HepG2 (cell line): Measurements from ENCODE around the gene SF3B6. TPM values are rescaled to one million over a fixed set of nuclear protein-coding genes. Genes with fewer than 3 reads are reported as not detected.
A peak's percentile ranks its signal among the peaks of the same experiment; 100 is the strongest.
"Not testable (repeated sequence)": the region's sequence is repeated elsewhere in the genome, so short reads cannot be mapped to it uniquely, and the experiment has no call there.

Experiments
- ATAC-seq: fragments of 200-7000 bp; cut with Tn5 transposase; 3 replicates; pipeline ENCODE4 v1.9.1; 2020; ENCODE audit warnings: mild to moderate bottlenecking, moderate library complexity
- BruUV-seq: library from RNA; stranded (reverse); fragments of 400-500 nt; replicated peaks from 2 replicates; lab custom pipeline; 2021; lab: Mats Ljungman, UMichigan
- CTCF ChIA-PET: fragments of 300-600 bp; formaldehyde crosslinking; extraction: SDS; loops from one replicate; lab custom pipeline; 2021; ENCODE audit warnings: low total read pairs, inconsistent platforms, low intra/inter-chr PET ratio; lab: Yijun Ruan, JAX
- POLR2A ChIA-PET: fragments of 350-600 bp; sonication (Branson Sonifier 250); formaldehyde crosslinking; loops from one replicate; lab custom pipeline; 2020; ENCODE audit warnings: antibody characterized with exemption, inconsistent platforms; lab: Yijun Ruan, JAX
- DNase-seq: peaks from one replicate; pipeline ENCODE4 v3.0.0-alpha.2; 2015; ENCODE audit warnings: low spot score
- FAIRE-seq: peaks from 3 replicates; lab custom pipeline; 2011; peaks lifted over from hg19 to GRCh38; lab: Jason Lieb, UNC
- H2AFZ ChIP-seq: one replicate; pipeline ENCODE4 v1.6.1; 2011; ENCODE audit warnings: low read length, inconsistent platforms
- H3K27ac ChIP-seq: fragments of 300-600 bp; 3 replicates; pipeline ENCODE4 v1.8.0; 2011; ENCODE audit warnings: mixed run types, mild to moderate bottlenecking, mixed read lengths, low read length, inconsistent platforms; ENCODE audit not compliant: insufficient read depth; ENCODE audit errors: extremely low read length
- H3K27me3 ChIP-seq, 2 experiments: fragments of 200-600 bp in 1 of 2; 2 replicates in 1 of 2; 3 replicates in 1 of 2; pipeline versions ENCODE4 v1.6.0 to v1.8.0; 2011; ENCODE audit warnings: low read length in 2 of 2, mild to moderate bottlenecking in 2 of 2, moderate library complexity in 2 of 2, inconsistent platforms in 1 of 2; ENCODE audit not compliant: insufficient read depth in 2 of 2, control insufficient read depth in 1 of 2
- H3K36me3 ChIP-seq, 2 experiments: fragments of 200-600 bp in 1 of 2; replicated peaks in 1 of 2; 2 replicates in 1 of 2; 3 replicates in 1 of 2; pipeline versions ENCODE4 v1.5.1 to v1.8.0; 2011; ENCODE audit warnings: low read length in 2 of 2, inconsistent platforms in 1 of 2; ENCODE audit not compliant: insufficient read depth in 2 of 2, control insufficient read depth in 1 of 2
- H3K4me1 ChIP-seq: 2 replicates; pipeline ENCODE4 v1.5.1; 2012; ENCODE audit warnings: low read length, inconsistent platforms; ENCODE audit not compliant: insufficient read depth
- H3K4me2 ChIP-seq: 2 replicates; pipeline ENCODE4 v1.6.0; 2011; ENCODE audit warnings: low read depth, low read length, inconsistent platforms
- H3K4me3 ChIP-seq, 3 experiments: fragments of 200-600 bp in 1 of 3; sonication (generic), shearing (Covaris generic) in 1 of 3; replicated peaks in 1 of 3; 2 replicates each; pipeline ENCODE4 v1.5.1; 2011 to 2016; ENCODE audit warnings: low read length in 3 of 3, inconsistent platforms in 2 of 3, low read depth in 2 of 3, mild to moderate bottlenecking in 2 of 3, control low read depth in 1 of 3, mixed read lengths in 1 of 3; ENCODE audit not compliant: insufficient read depth in 1 of 3
- H3K79me2 ChIP-seq: one replicate; pipeline ENCODE4 v1.6.1; 2011; ENCODE audit warnings: low read length, inconsistent platforms; ENCODE audit not compliant: insufficient read depth
- H3K9ac ChIP-seq: 2 replicates; pipeline ENCODE4 v1.6.0; 2011; ENCODE audit warnings: mild to moderate bottlenecking, low read depth, low read length, inconsistent platforms; ENCODE audit not compliant: insufficient read depth
- H3K9me3 ChIP-seq: 2 replicates; pipeline ENCODE4 v1.5.1; 2012; ENCODE audit warnings: mild to moderate bottlenecking, low read length
- H4K20me1 ChIP-seq: 2 replicates; pipeline ENCODE4 v1.6.0; 2011; ENCODE audit warnings: inconsistent platforms, mild to moderate bottlenecking, low read length, moderate library complexity; ENCODE audit not compliant: insufficient read depth
- ARNTL ChIP-seq: sonication (generic); formaldehyde crosslinking; IDR thresholded peaks from 2 replicates; pipeline ENCODE4 v1.4.0; 2020; ENCODE audit warnings: mild to moderate bottlenecking, missing genetic modification reagents
- DMTF1 ChIP-seq: sonication (generic); formaldehyde crosslinking; IDR thresholded peaks from 2 replicates; pipeline ENCODE4 v1.4.0; 2020; ENCODE audit warnings: mild to moderate bottlenecking, missing genetic modification reagents
- HMGA1 ChIP-seq: sonication (generic); formaldehyde crosslinking; conservative IDR thresholded peaks from 2 replicates; pipeline ENCODE4 v1.4.0; 2020; ENCODE audit warnings: missing genetic modification reagents
- NRL ChIP-seq: sonication (generic); formaldehyde crosslinking; IDR thresholded peaks from 2 replicates; pipeline ENCODE4 v1.5.0; 2020; ENCODE audit warnings: missing genetic modification reagents, mild to moderate bottlenecking, moderate library complexity, borderline replicate concordance
- RARA ChIP-seq: IDR thresholded peaks from 2 replicates; pipeline ENCODE4 v1.6.1; 2016; ENCODE audit warnings: missing genetic modification reagents, missing compliant biosample characterization
- SAP130 ChIP-seq: IDR thresholded peaks from 2 replicates; pipeline ENCODE4 v1.6.1; 2016; ENCODE audit warnings: low read depth
- THYN1 ChIP-seq: sonication (generic); formaldehyde crosslinking; IDR thresholded peaks from 2 replicates; pipeline ENCODE4 v1.8.1; 2023; ENCODE audit warnings: low read depth, mild to moderate bottlenecking, moderate library complexity, missing genetic modification reagents, borderline replicate concordance
- WGBS: methylation state at CpG from one replicate; pipeline ENCODE4 v1.1.6; 2017; ENCODE audit warnings: low lambda C conversion rate; 5-methylcytosine and 5-hydroxymethylcytosine counted together
- in situ Hi-C: cut with HindIII; loops from 2 replicates; pipeline ENCODE4 v1.10.0; 2017; ENCODE audit warnings: low pct_unique_long_range_greater_than_20kb; ENCODE audit not compliant: extremely low pct_ligation_motif_present
- intact Hi-C: fragments of 100-400 bp; cut with micrococcal nuclease; formaldehyde crosslinking; loops from one replicate; pipeline ENCODE4 v1.10.0; 2022; ENCODE audit not compliant: unreplicated experiment
- polyA plus RNA-seq, 8 experiments: library from polyadenylated mRNA; depleted of rRNA in 3 of 8; stranded (reverse) in 7 of 8; unstranded in 1 of 8; fragments of >200 nt; fragmentation: Illumina TruSeq in 4 of 8; extraction: Trizol in 4 of 8; gene quantifications; 2 replicates each; pipeline versions ENCODE4 v1.2.1 to v1.2.3, GENCODE V29; 2011 to 2016; ENCODE audit warnings: low read depth in 4 of 8, missing spikeins in 1 of 8, mixed read lengths in 1 of 8; ENCODE audit not compliant: insufficient read depth in 1 of 8
- total RNA-seq, 5 experiments: library from RNA; depleted of rRNA; stranded (reverse); fragments of >200 nt; fragmentation: Illumina TruSeq; extraction: Trizol; gene quantifications; 2 replicates each; pipeline ENCODE4 v1.2.3, GENCODE V29; 2016; ENCODE audit warnings: low read depth in 1 of 5
- TF ChIP-seq, protein P1 (sequence below): sonication (generic); formaldehyde crosslinking; IDR thresholded peaks from 2 replicates; pipeline ENCODE4 v1.9.0; 2022; ENCODE audit warnings: missing genetic modification reagents, mild to moderate bottlenecking, borderline replicate concordance
- TF ChIP-seq, protein P2 (sequence below): sonication (generic); formaldehyde crosslinking; IDR thresholded peaks from 2 replicates; pipeline ENCODE4 v1.4.0; 2020; ENCODE audit warnings: missing genetic modification reagents

The SF3B6 gene
- total and polyA plus RNA-seq, 2 of the 13 experiments (the other 11 are each of a cell fraction or from before 2014, with no cell fraction given): 177 to 182 TPM

DNA sequence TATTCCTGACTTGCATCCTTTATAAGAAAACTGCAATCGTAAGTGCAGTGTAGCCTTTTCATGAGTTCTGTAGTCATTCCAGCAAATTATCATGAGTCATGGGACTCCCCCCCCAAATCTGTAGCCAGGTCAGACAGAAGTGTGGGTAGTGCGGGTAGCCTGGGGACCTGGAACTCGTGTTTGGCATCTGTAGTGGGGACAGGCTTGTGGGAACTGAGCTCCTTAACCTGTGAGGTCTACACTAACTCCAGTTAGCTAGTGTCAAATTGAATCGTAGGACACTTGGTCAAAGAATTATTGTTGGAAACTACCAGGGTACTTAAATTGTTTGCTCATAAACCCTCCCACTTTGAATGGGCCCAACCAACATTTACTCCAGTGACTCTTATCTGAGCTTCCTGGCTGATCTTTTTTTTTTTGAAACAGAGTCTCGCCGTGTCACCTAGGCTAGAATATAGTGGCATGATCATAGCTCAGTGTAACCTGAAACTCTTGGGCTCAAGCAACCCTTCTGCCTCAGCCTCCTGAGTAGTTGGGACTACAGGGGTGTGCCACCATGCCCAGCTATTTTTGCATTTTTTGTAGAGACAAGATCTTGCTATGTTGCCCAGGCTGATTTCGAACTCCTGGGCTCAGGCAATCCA lies 34.7 kb upstream of the SF3B6 start:
- CTCF ChIA-PET: no interaction called here
- no peak overlapping the region for H3K4me2 ChIP-seq

DNA sequence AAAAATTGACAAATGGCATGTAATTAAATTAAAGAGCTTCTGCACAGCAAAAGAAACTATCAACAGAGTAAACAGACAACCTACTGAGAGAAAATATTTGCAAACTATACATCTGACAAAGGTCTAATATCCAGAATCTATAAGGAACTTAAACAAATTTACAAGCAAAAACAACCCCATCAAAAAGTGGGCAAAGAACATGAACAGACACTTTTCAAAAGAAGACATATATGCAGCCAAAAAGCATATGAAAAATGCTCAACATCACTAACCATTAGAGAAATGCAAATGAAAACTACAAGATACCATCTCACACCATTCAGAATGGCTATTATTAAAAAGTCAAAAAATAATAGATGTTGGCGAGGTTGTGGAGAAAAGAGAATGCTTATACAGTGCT lies 33.3 kb upstream of the SF3B6 start:
- H4K20me1 ChIP-seq, H2AFZ ChIP-seq, CTCF ChIA-PET, H3K27me3 ChIP-seq, H3K9ac ChIP-seq, H3K9me3 ChIP-seq, ATAC-seq, in situ Hi-C loops, H3K36me3 ChIP-seq, DNase-seq, BruUV-seq, H3K4me2 ChIP-seq, intact Hi-C loops, FAIRE-seq, H3K79me2 ChIP-seq, H3K4me3 ChIP-seq, H3K27ac ChIP-seq: not testable (repeated sequence)
- POLR2A ChIA-PET: interaction anchor here (0.6 to 2.1 kb wide), 5 partner anchors 15 to 182 kb away, joined by 3 to 6 read pairs (median 6); partner anchors contain the start of genes ATAD2B, FAM228B, SF3B6 and WDCP
- WGBS: 65% methylated on average over 1 of the region's 1 CpG
- H3K4me1 ChIP-seq: peaks cover 26% of the 10 kb centered on the region

More for the DNA sequence above, 34.7 kb upstream of the SF3B6 start:
- Histone ChIP-seq H4K20me1 (no peaks in the 10 kb centered on the region), H3K27ac (no peak overlapping the region), H3K9ac (no peak overlapping the region), H3K4me3 (no peak overlapping the region), H3K79me2 (no peaks in the 10 kb centered on the region), H3K27me3 (no peaks in the 10 kb centered on the region), H3K4me1 (peaks cover 26% of the 10 kb centered on the region)
- intact Hi-C loops: no loop called here
- no TSS peak for BruUV-seq
- TF ChIP-seq, protein P1, sequence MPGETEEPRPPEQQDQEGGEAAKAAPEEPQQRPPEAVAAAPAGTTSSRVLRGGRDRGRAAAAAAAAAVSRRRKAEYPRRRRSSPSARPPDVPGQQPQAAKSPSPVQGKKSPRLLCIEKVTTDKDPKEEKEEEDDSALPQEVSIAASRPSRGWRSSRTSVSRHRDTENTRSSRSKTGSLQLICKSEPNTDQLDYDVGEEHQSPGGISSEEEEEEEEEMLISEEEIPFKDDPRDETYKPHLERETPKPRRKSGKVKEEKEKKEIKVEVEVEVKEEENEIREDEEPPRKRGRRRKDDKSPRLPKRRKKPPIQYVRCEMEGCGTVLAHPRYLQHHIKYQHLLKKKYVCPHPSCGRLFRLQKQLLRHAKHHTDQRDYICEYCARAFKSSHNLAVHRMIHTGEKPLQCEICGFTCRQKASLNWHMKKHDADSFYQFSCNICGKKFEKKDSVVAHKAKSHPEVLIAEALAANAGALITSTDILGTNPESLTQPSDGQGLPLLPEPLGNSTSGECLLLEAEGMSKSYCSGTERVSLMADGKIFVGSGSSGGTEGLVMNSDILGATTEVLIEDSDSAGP (CRISPR knock-in tag): no peak
- TF ChIP-seq ARNTL (CRISPR knock-in tag) (no peak), RARA (CRISPR knock-in tag) (no peak), NRL (CRISPR knock-in tag) (no peak), DMTF1 (CRISPR knock-in tag) (no peak), HMGA1 (CRISPR knock-in tag) (no peak), THYN1 (no peak), SAP130 (CRISPR knock-in tag) (no peak)
- TF ChIP-seq, protein P2, sequence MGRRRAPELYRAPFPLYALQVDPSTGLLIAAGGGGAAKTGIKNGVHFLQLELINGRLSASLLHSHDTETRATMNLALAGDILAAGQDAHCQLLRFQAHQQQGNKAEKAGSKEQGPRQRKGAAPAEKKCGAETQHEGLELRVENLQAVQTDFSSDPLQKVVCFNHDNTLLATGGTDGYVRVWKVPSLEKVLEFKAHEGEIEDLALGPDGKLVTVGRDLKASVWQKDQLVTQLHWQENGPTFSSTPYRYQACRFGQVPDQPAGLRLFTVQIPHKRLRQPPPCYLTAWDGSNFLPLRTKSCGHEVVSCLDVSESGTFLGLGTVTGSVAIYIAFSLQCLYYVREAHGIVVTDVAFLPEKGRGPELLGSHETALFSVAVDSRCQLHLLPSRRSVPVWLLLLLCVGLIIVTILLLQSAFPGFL (CRISPR knock-in tag): no peak
- TF ChIP-seq, all 625 proteins: peak for 0
- DNase-seq (no peak), ATAC-seq (peak; percentile 24), FAIRE-seq (no peak)
- in situ Hi-C loops: no loop called here
- Histone ChIP-seq H3K9me3 (peaks cover 15% of the 10 kb centered on the region), H2AFZ (no peak overlapping the region), H3K36me3 (no peaks in the 10 kb centered on the region)
- WGBS: 45% methylated on average over 7 of the region's 7 CpGs
- POLR2A ChIA-PET: interaction anchor here (1.7 to 1.8 kb wide), 2 partner anchors 12 to 27 kb away, joined by 5 to 7 read pairs; partner anchors contain the start of gene PFN4
